ENCODE measurements around the gene CACNA1C.

Gene CACNA1C

GRCh38 chr12:2355198-2355597 is 302.4 kb downstream of the CACNA1C start:
- no peak for DNase-seq (ENCODE audit: low read depth in 2 of 3, low spot score in 2 of 3)

- DNase-seq (ENCODE audit: low read depth in 2 of 3, low spot score in 2 of 3), result no peak
Measured at GRCh38 chr12:2355604-2356003, 302.8 kb downstream of the CACNA1C start.

GRCh38 chr12:2356601-2357125 is 303.9 kb downstream of the CACNA1C start:
- DNase-seq (ENCODE audit: low read depth in 2 of 3, low spot score in 2 of 3), result no peak

- DNase-seq (ENCODE audit: low read depth in 2 of 3, low spot score in 2 of 3), result no peak
Measured at GRCh38 chr12:2358986-2359658, 306.3 kb downstream of the CACNA1C start.

- DNase-seq (ENCODE audit: low read depth in 2 of 3, low spot score in 2 of 3), result no peak
Measured at GRCh38 chr12:2359725-2360629, 307.2 kb downstream of the CACNA1C start.

GRCh38 chr12:2360630-2361170 is 307.9 kb downstream of the CACNA1C start:
- DNase-seq (ENCODE audit: low read depth in 2 of 3, low spot score in 2 of 3), result no peak

GRCh38 chr12:2363836-2364609 is 311.2 kb downstream of the CACNA1C start:
- DNase-seq (ENCODE audit: low read depth in 2 of 3, low spot score in 2 of 3), result no peak

GRCh38 chr12:2364631-2365051 is 311.9 kb downstream of the CACNA1C start:
- DNase-seq (ENCODE audit: low read depth in 2 of 3, low spot score in 2 of 3), result no peak

- DNase-seq (ENCODE audit: low read depth in 2 of 3, low spot score in 2 of 3), result no peak
Measured at GRCh38 chr12:2366711-2367110, 313.9 kb downstream of the CACNA1C start.

GRCh38 chr12:2372178-2372577 is 319.4 kb downstream of the CACNA1C start:
- DNase-seq (ENCODE audit: low read depth in 2 of 3, low spot score in 2 of 3), result no peak

- DNase-seq (ENCODE audit: low read depth in 2 of 3, low spot score in 2 of 3), result no peak
Measured at GRCh38 chr12:2372735-2373134, 319.9 kb downstream of the CACNA1C start.

- no peak for DNase-seq (ENCODE audit: low read depth in 2 of 3, low spot score in 2 of 3)
Measured at GRCh38 chr12:2373307-2373706, 320.5 kb downstream of the CACNA1C start.

- DNase-seq (ENCODE audit: low read depth in 2 of 3, low spot score in 2 of 3), result no peak
Measured at GRCh38 chr12:2374092-2374906, 321.5 kb downstream of the CACNA1C start.

GRCh38 chr12:2375871-2376270 is 323.1 kb downstream of the CACNA1C start:
- no peak for DNase-seq (ENCODE audit: low read depth in 2 of 3, low spot score in 2 of 3)

- no peak for DNase-seq (ENCODE audit: low read depth in 2 of 3, low spot score in 2 of 3)
Measured at GRCh38 chr12:2376908-2377657, 324.3 kb downstream of the CACNA1C start.

- DNase-seq (ENCODE audit: low read depth in 2 of 3, low spot score in 2 of 3), result no peak
Measured at GRCh38 chr12:2378835-2379330, 326.1 kb downstream of the CACNA1C start.

GRCh38 chr12:2380946-2381345 is 328.2 kb downstream of the CACNA1C start:
- DNase-seq (ENCODE audit: low read depth in 2 of 3, low spot score in 2 of 3), result no peak

- DNase-seq (ENCODE audit: low read depth in 2 of 3, low spot score in 2 of 3), result no peak
Measured at GRCh38 chr12:2382370-2383155, 329.8 kb downstream of the CACNA1C start.
